Panc1 (cell line): ENCODE results near the gene DYNLL1. TPM values are rescaled to one million over a fixed set of nuclear protein-coding genes. Genes with fewer than 3 reads are reported as not detected.
A peak's percentile ranks its signal among the peaks of the same experiment; 100 is the strongest.

Experiments
- ATAC-seq: fragments of 200-7000 bp; cut with Tn5 transposase; 2 replicates; pipeline ENCODE4 v1.9.1; 2020; ENCODE audit warnings: mild to moderate bottlenecking, moderate library complexity
- BruUV-seq: library from RNA; stranded (reverse); fragments of 400-500 nt; replicated peaks from 2 replicates; lab custom pipeline; 2021; lab: Mats Ljungman, UMichigan
- CTCF ChIA-PET: fragments of 300-600 bp; sonication (Branson Sonifier 250); formaldehyde crosslinking; loops from one replicate; lab custom pipeline; 2022; ENCODE audit warnings: antibody characterized with exemption; lab: Charles Lee
- POLR2A ChIA-PET: fragments of 300-600 bp; sonication (Branson Sonifier 250); formaldehyde crosslinking; loops from one replicate; lab custom pipeline; 2022; ENCODE audit warnings: antibody characterized with exemption; lab: Charles Lee
- DNase-seq: peaks from one replicate; pipeline ENCODE4 v3.0.0-alpha.2; 2010; ENCODE audit warnings: low read depth, low spot score
- H3K27ac ChIP-seq: 2 replicates; pipeline ENCODE4 v1.5.1; 2011; ENCODE audit warnings: mild to moderate bottlenecking, low read length, inconsistent platforms
- H3K27me3 ChIP-seq: fragments of 200-500 bp; sonication (Bioruptor generic); 2 replicates; pipeline ENCODE4 v1.6.0; 2014; ENCODE audit warnings: low read length, inconsistent platforms; ENCODE audit not compliant: control insufficient read depth, insufficient read depth
- H3K36me3 ChIP-seq: fragments of 200-500 bp; sonication (Bioruptor generic); 2 replicates; pipeline ENCODE4 v1.5.1; 2014; ENCODE audit warnings: inconsistent platforms, mild to moderate bottlenecking, low read length, moderate library complexity; ENCODE audit not compliant: control insufficient read depth, insufficient read depth
- H3K4me1 ChIP-seq: 2 replicates; pipeline ENCODE4 v1.5.1; 2011; ENCODE audit warnings: inconsistent platforms, mild to moderate bottlenecking, low read length, moderate library complexity; ENCODE audit not compliant: control insufficient read depth, insufficient read depth
- H3K4me3 ChIP-seq, 2 experiments: 2 replicates each; pipeline ENCODE4 v1.5.1; 2011 to 2012; ENCODE audit warnings: low read depth in 2 of 2, low read length in 2 of 2, mild to moderate bottlenecking in 2 of 2, inconsistent platforms in 1 of 2, moderate library complexity in 1 of 2
- H3K9me3 ChIP-seq: fragments of 200-500 bp; sonication (Bioruptor generic); 2 replicates; pipeline ENCODE4 v1.5.1; 2014; ENCODE audit warnings: low read depth, mild to moderate bottlenecking, inconsistent platforms, low read length, moderate library complexity; ENCODE audit not compliant: control insufficient read depth, insufficient read depth
- POLR2AphosphoS5 ChIP-seq: IDR thresholded peaks from 2 replicates; pipeline ENCODE4 v1.6.1; 2012; ENCODE audit warnings: mild to moderate bottlenecking, low read depth, low read length, moderate library complexity
- SIN3A ChIP-seq: IDR thresholded peaks from 2 replicates; pipeline ENCODE4 v1.6.1; 2012; ENCODE audit warnings: low read depth, mild to moderate bottlenecking, low read length, moderate library complexity, borderline replicate concordance; ENCODE audit not compliant: insufficient read depth
- TCF7L2 ChIP-seq: IDR thresholded peaks from 2 replicates; pipeline ENCODE4 v1.6.1; 2011; ENCODE audit warnings: mild to moderate bottlenecking, low read depth, low read length, inconsistent platforms
- in situ Hi-C: cut with HindIII; loops from 2 replicates; pipeline ENCODE4 v1.10.0; 2016; ENCODE audit warnings: low sequenced_read_pairs, low pct_unique_long_range_greater_than_20kb
- intact Hi-C: fragments of 100-400 bp; cut with micrococcal nuclease; formaldehyde crosslinking; loops from one replicate; pipeline ENCODE4 v1.10.0; 2022; ENCODE audit not compliant: unreplicated experiment
- total RNA-seq: library from RNA; stranded (reverse); gene quantifications from one replicate; pipeline ENCODE4 v1.2.1, GENCODE V29; 2021; ENCODE audit not compliant: unreplicated experiment
- TF ChIP-seq, protein P1 (sequence below): fragments of 450-650 bp; IDR thresholded peaks from 2 replicates; pipeline ENCODE4 v1.5.1; 2017; ENCODE audit warnings: mild to moderate bottlenecking
- TF ChIP-seq, protein P2 (sequence below), 2 experiments: IDR thresholded peaks; 2 replicates each; pipeline ENCODE4 v1.6.1; 2011 to 2012; ENCODE audit warnings: low read depth in 2 of 2, control low read depth in 1 of 2, low read length in 1 of 2, mild to moderate bottlenecking in 1 of 2, moderate library complexity in 1 of 2; ENCODE audit not compliant: insufficient read depth in 1 of 2

The DYNLL1 gene
- total RNA-seq, 1 experiment from 2014 or later = 482 TPM

DNA sequence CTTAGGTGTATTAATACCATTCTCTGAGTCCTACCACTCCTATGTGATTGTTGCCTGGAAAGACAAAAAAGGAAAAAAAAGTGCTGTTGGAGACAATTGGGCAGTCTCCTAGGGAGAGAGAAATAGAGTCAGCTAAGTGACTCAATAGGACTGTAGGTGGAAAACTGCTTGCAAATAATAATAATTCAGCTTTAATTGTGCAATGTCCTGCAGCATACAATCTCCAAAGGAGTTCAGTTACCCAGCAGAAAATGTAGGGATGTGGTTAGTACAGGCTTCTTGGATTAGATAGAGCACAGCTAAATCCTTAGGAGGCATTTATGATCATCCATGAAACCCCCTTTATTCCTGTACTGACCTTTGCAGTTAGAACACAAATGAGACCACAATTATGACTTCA is 23.4 kb upstream of the DYNLL1 start:
- intact Hi-C loops = no loop called here
- H3K4me1 ChIP-seq = peaks cover 24% of the 10 kb centered on the region
- no peak for ATAC-seq
- H3K4me3 ChIP-seq = no peak overlapping the region
- POLR2A ChIA-PET = no interaction called here
- in situ Hi-C loops = no loop called here
- H3K9me3 ChIP-seq = no peaks in the 10 kb centered on the region
- no peak for TF ChIP-seq POLR2AphosphoS5
- H3K27me3 ChIP-seq = no peaks in the 10 kb centered on the region
- no peak for DNase-seq
- no peak overlapping the region for H3K27ac ChIP-seq
- BruUV-seq = TSS peak; percentile 45
- CTCF ChIA-PET = no interaction called here
- H3K36me3 ChIP-seq = peaks cover 6% of the 10 kb centered on the region; the same call in 1 of the 2 replicates

DNA sequence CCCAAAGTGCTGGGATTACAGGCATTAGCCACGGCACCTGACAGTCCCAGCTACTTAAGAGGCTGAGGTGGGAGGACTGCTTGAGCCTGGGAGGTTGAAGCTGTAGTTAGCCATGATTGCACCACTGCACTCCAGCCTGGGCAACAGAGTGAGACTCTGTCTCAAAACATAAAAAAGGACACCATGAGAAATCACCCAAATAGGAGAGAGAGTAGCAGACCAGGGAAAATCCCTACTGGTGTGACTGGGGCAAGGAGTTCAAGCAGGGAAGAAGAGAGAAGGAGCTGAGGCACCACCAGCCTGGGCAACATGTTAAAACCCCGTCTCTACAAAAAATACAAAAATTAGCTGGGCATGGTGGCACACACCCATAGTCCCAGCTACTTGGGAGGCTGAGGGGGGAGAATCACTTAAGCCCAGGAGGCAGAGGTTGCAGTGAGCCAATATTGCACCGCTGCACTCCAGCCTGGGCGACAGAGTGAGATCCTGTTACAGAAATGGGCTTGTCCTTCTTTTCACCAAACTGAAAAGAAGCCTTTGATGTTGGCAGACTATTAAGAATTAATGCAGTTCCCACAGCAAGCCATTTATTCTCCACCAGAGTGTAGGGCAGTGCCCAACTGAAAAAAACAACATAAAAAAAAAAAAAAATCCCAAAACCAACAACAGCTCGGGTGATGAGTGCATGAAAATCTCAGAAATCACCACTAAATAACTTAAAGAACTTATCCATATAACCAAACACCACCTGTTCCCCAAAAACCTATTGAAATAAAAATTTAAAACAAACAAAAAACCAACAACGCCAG is 21.9 kb upstream of the DYNLL1 start:
- ChIA-PET POLR2A (interaction anchor here (0.6 to 1.0 kb wide), 4 partner anchors 10 to 100 kb away, joined by 3 to 8 read pairs (median 3); no protein-coding TSS in a partner anchor), CTCF (interaction anchor here (0.7 kb wide), 1 partner anchor 31 kb away, joined by 3 read pairs; no protein-coding TSS in a partner anchor)
- no peaks in the 10 kb centered on the region for H3K27me3 ChIP-seq
- intact Hi-C loops = no loop called here
- H3K27ac ChIP-seq = no peak overlapping the region
- in situ Hi-C loops = no loop called here
- H3K4me3 ChIP-seq = no peak overlapping the region
- no peaks in the 10 kb centered on the region for H3K36me3 ChIP-seq
- ATAC-seq = no peak
- DNase-seq = no peak
- H3K9me3 ChIP-seq = no peaks in the 10 kb centered on the region
- peaks cover 20% of the 10 kb centered on the region for H3K4me1 ChIP-seq
- BruUV-seq = no TSS peak
- TF ChIP-seq POLR2AphosphoS5 = no peak
- TF ChIP-seq, protein P1, sequence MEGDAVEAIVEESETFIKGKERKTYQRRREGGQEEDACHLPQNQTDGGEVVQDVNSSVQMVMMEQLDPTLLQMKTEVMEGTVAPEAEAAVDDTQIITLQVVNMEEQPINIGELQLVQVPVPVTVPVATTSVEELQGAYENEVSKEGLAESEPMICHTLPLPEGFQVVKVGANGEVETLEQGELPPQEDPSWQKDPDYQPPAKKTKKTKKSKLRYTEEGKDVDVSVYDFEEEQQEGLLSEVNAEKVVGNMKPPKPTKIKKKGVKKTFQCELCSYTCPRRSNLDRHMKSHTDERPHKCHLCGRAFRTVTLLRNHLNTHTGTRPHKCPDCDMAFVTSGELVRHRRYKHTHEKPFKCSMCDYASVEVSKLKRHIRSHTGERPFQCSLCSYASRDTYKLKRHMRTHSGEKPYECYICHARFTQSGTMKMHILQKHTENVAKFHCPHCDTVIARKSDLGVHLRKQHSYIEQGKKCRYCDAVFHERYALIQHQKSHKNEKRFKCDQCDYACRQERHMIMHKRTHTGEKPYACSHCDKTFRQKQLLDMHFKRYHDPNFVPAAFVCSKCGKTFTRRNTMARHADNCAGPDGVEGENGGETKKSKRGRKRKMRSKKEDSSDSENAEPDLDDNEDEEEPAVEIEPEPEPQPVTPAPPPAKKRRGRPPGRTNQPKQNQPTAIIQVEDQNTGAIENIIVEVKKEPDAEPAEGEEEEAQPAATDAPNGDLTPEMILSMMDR = no peak
- TF ChIP-seq, protein P2, sequence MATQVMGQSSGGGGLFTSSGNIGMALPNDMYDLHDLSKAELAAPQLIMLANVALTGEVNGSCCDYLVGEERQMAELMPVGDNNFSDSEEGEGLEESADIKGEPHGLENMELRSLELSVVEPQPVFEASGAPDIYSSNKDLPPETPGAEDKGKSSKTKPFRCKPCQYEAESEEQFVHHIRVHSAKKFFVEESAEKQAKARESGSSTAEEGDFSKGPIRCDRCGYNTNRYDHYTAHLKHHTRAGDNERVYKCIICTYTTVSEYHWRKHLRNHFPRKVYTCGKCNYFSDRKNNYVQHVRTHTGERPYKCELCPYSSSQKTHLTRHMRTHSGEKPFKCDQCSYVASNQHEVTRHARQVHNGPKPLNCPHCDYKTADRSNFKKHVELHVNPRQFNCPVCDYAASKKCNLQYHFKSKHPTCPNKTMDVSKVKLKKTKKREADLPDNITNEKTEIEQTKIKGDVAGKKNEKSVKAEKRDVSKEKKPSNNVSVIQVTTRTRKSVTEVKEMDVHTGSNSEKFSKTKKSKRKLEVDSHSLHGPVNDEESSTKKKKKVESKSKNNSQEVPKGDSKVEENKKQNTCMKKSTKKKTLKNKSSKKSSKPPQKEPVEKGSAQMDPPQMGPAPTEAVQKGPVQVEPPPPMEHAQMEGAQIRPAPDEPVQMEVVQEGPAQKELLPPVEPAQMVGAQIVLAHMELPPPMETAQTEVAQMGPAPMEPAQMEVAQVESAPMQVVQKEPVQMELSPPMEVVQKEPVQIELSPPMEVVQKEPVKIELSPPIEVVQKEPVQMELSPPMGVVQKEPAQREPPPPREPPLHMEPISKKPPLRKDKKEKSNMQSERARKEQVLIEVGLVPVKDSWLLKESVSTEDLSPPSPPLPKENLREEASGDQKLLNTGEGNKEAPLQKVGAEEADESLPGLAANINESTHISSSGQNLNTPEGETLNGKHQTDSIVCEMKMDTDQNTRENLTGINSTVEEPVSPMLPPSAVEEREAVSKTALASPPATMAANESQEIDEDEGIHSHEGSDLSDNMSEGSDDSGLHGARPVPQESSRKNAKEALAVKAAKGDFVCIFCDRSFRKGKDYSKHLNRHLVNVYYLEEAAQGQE (IDR thresholded peaks at IDR 0.05; ENCODE audit: insufficient read depth in 1 of 2, low read depth in 2 of 2, low read length in 1 of 2) = no peak

DNA sequence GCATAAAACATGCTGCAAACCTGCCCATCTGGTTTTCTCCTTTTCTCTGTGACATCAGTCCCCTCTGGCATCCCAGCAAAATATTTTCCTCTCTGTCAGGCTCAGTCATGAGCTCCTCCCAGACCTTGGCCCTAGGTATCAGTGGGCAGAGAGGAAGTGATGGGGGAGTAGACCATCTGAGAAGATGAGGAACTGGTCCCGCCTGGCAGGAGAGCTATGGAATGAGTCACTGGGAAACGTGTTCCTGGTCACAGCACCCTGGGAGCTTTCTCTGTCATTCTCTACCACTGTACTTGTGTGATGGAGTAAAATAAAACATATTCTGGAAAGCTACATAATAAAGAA is 21.3 kb upstream of the DYNLL1 start:
- H3K4me1 ChIP-seq = peaks cover 20% of the 10 kb centered on the region
- in situ Hi-C loops (no loop called here), intact Hi-C loops (no loop called here)
- no peaks in the 10 kb centered on the region for H3K9me3 ChIP-seq
- ChIA-PET POLR2A (interaction anchor here (0.7 to 1.0 kb wide), 3 partner anchors 9 to 99 kb away, joined by 3 read pairs; no protein-coding TSS in a partner anchor), CTCF (interaction anchor here (0.6 kb wide), 1 partner anchor 26 kb away, joined by 5 read pairs; no protein-coding TSS in a partner anchor)
- BruUV-seq = no TSS peak
- no peaks in the 10 kb centered on the region for H3K36me3 ChIP-seq
- DNase-seq = no peak
- 0 out of 2 replicates have a peak, but pooled peaks have one; percentile 31 for ATAC-seq
- no peak overlapping the region for H3K4me3 ChIP-seq
- no peak overlapping the region for H3K27ac ChIP-seq
- no peaks in the 10 kb centered on the region for H3K27me3 ChIP-seq
- TF ChIP-seq POLR2AphosphoS5 = no peak
- TF ChIP-seq, protein P2 (IDR thresholded peaks at IDR 0.05; ENCODE audit: insufficient read depth in 1 of 2, low read depth in 2 of 2, low read length in 1 of 2) = no peak
- TF ChIP-seq TCF7L2 = no peak
- TF ChIP-seq, protein P1 = no peak
- no peak for TF ChIP-seq SIN3A
